Left lung (tissue), 10 donors: ENCODE measurements around the gene ZNF780A. TPM values are rescaled to one million over a fixed set of nuclear protein-coding genes. Genes with fewer than 3 reads are reported as not detected.

Experiments
- ATAC-seq: fragments of 200-7000 bp; cut with Tn5 transposase; one replicate; pipeline ENCODE4 v1.9.1; 2020; ENCODE audit warnings: moderate library complexity
- DNase-seq, 4 donors: peaks; one replicate each; pipeline ENCODE4 v3.0.0-alpha.2; 2013 to 2020
- H3K27ac ChIP-seq, 2 donors: fragments of 200-600 bp; sonication (generic) in 1 of 2; one replicate each; pipeline versions ENCODE4 v1.5.0 to v1.8.0; 2020 to 2021
- H3K27me3 ChIP-seq, 2 donors: fragments of 200-600 bp; sonication (generic) in 1 of 2; one replicate each; pipeline versions ENCODE4 v1.5.0 to v1.8.0; 2020 to 2021
- H3K36me3 ChIP-seq, 2 donors: fragments of 200-600 bp; sonication (generic) in 1 of 2; one replicate each; pipeline versions ENCODE4 v1.5.0 to v1.8.0; 2020 to 2021
- H3K4me1 ChIP-seq, 2 donors: fragments of 200-600 bp; one replicate each; pipeline ENCODE4 v1.8.0; 2021
- H3K4me3 ChIP-seq, 2 donors: fragments of 200-600 bp; sonication (generic) in 1 of 2; one replicate each; pipeline versions ENCODE4 v1.5.0 to v1.8.0; 2020 to 2021; ENCODE audit warnings: mild to moderate bottlenecking in 1 of 2
- H3K9me3 ChIP-seq, 2 donors: fragments of 200-600 bp; sonication (generic) in 1 of 2; one replicate each; pipeline versions ENCODE4 v1.5.0 to v1.8.0; 2020 to 2021
- CTCF ChIP-seq, 2 donors: fragments of 200-600 bp; sonication (generic) in 1 of 2; IDR thresholded peaks; one replicate each; pipeline versions ENCODE4 v1.5.0 to v1.8.0; 2021; ENCODE audit warnings: antibody characterized with exemption in 2 of 2
- intact Hi-C, 2 donors: fragments of 100-400 bp; cut with DNase I; formaldehyde crosslinking; loops; one replicate each; pipeline versions ENCODE4 v1.11.2 to v1.14.2; 2022
- polyA plus RNA-seq, 6 donors: library from polyadenylated mRNA; unstranded; fragments of 120-200 nt; gene quantifications; one replicate each; pipeline ENCODE4 v1.2.1, GENCODE V29; 2013; ENCODE audit not compliant: insufficient read length in 6 of 6
- total RNA-seq, 2 donors: library from RNA; stranded (reverse); fragmentation: NEBNext Ultra II Directional; extraction: Animal tissue kit (Norgen Biotek cat#: 25700); gene quantifications; one replicate each; pipeline ENCODE4 v1.2.1, GENCODE V29; 2021
- donor health status: DM: no; HTN: yes; CAD: no.
- donor health status: DM: no; HTN: no; CAD: no.

ZNF780A gene
- total and polyA plus RNA-seq, 8 donors = 14.7 to 21.2 (median 18.5) TPM

GRCh38 chr19:40026597-40026970, 64.2 kb downstream of the ZNF780A start:
- Histone ChIP-seq H3K9me3 (peaks cover 7 to 100% of the 10 kb centered on the region in 2 donors), H3K27me3 (no peaks in the 10 kb centered on the region), H3K4me3 (no peak overlapping the region), H3K36me3 (no peaks in the 10 kb centered on the region), H3K4me1 (no peaks in the 10 kb centered on the region), H3K27ac (no peak overlapping the region)
- TF ChIP-seq CTCF (IDR thresholded peaks at IDR 0.05) = no peak
- intact Hi-C loops = no loop called here
- ATAC-seq (no peak), DNase-seq (no peak)

GRCh38 chr19:40025938-40026596, 64.7 kb downstream of the ZNF780A start:
- DNase-seq (no peak), ATAC-seq (no peak)
- TF ChIP-seq CTCF (IDR thresholded peaks at IDR 0.05) = no peak
- Histone ChIP-seq H3K27me3 (no peaks in the 10 kb centered on the region), H3K4me3 (no peak overlapping the region), H3K4me1 (no peaks in the 10 kb centered on the region), H3K27ac (no peak overlapping the region), H3K9me3 (peaks cover 4 to 100% of the 10 kb centered on the region in 2 donors), H3K36me3 (no peaks in the 10 kb centered on the region)
- intact Hi-C loops = no loop called here

GRCh38 chr19:40023969-40024368, 66.8 kb downstream of the ZNF780A start:
- intact Hi-C loops = no loop called here
- Histone ChIP-seq H3K4me3 (no peak overlapping the region), H3K36me3 (no peaks in the 10 kb centered on the region), H3K27me3 (no peaks in the 10 kb centered on the region), H3K9me3 (peaks cover 4 to 89% of the 10 kb centered on the region in 2 donors), H3K27ac (no peak overlapping the region), H3K4me1 (no peaks in the 10 kb centered on the region)
- ATAC-seq = no peak
- no peak for TF ChIP-seq CTCF (IDR thresholded peaks at IDR 0.05)
- DNase-seq = no peak

Other genes with a start within 250 kb of the ZNF780A start
- gene FBL, start 244.6 kb downstream of the ZNF780A start, total RNA-seq = 100 to 1,000 TPM in 1 of 2 donors, 10 to 100 TPM in 1; 82.5 to 153 TPM
- gene FBL, start 244.6 kb downstream of the ZNF780A start, polyA plus RNA-seq = 100 to 1,000 TPM; 324 to 375 (median 357) TPM
- gene FCGBP, start 156.3 kb downstream of the ZNF780A start, total RNA-seq = 10 to 100 TPM; 11.1 to 14.8 TPM
- 10 to 100 TPM in 4 of 6 donors, 1 to 10 TPM in 2; 4.4 to 19.7 (median 11.9) TPM for gene FCGBP, start 156.3 kb downstream of the ZNF780A start, polyA plus RNA-seq
- gene PSMC4, start 119.8 kb downstream of the ZNF780A start, total RNA-seq = 10 to 100 TPM; 59.8 to 94.9 TPM
- gene PSMC4, start 119.8 kb downstream of the ZNF780A start, polyA plus RNA-seq = 10 to 100 TPM; 52.3 to 73.3 (median 61.1) TPM
- 1 to 10 TPM; 5.1 to 5.4 TPM for gene ZNF546, start 93.9 kb downstream of the ZNF780A start, total RNA-seq
- 10 to 100 TPM in 2 of 6 donors, 1 to 10 TPM in 4; 7.5 to 10.7 (median 9.6) TPM for gene ZNF546, start 93.9 kb downstream of the ZNF780A start, polyA plus RNA-seq
- gene ZNF780B, start 34.7 kb downstream of the ZNF780A start, total RNA-seq = 10 to 100 TPM; 17.0 to 17.8 TPM
- gene ZNF780B, start 34.7 kb downstream of the ZNF780A start, polyA plus RNA-seq = 10 to 100 TPM; 27.0 to 41.3 (median 35.1) TPM
- 10 to 100 TPM; 14.5 to 16.3 TPM for gene MAP3K10, start 100.5 kb upstream of the ZNF780A start, total RNA-seq
- 10 to 100 TPM; 12.9 to 17.2 (median 15.0) TPM for gene MAP3K10, start 100.5 kb upstream of the ZNF780A start, polyA plus RNA-seq
- not detected for gene TTC9B, start 127.4 kb upstream of the ZNF780A start, total RNA-seq
- gene TTC9B, start 127.4 kb upstream of the ZNF780A start, polyA plus RNA-seq = under 1 TPM; 0.11 to 0.20 (median 0.15) TPM
- gene CCNP, start 135.7 kb upstream of the ZNF780A start, total RNA-seq = under 1 TPM in 1 of 2 donors, not detected in 1; 0.15 TPM
- gene CCNP, start 135.7 kb upstream of the ZNF780A start, polyA plus RNA-seq = under 1 TPM; 0.37 to 0.98 (median 0.60) TPM
- 100 to 1,000 TPM; 102 to 116 TPM for gene AKT2, start 194.4 kb upstream of the ZNF780A start, total RNA-seq
- gene AKT2, start 194.4 kb upstream of the ZNF780A start, polyA plus RNA-seq = 100 to 1,000 TPM; 148 to 182 (median 174) TPM